KBM-7 (cell line): ENCODE data around the gene NGEF.

ENCODE experiments used
- DNase-seq: peaks from one replicate; pipeline ENCODE4 v3.0.0-alpha.2; 2015
- in situ Hi-C: fragments of 300-500 bp; cut with MboI; formaldehyde crosslinking; loops from 2 replicates; pipeline ENCODE4 v1.14.3; 2020; ENCODE audit warnings: low sequenced_read_pairs, low pct_unique_long_range_greater_than_20kb, mixed read lengths

NGEF gene

GRCh38 chr2:232836934-232837333 lies 176.1 kb downstream of the NGEF start:
- in situ Hi-C loops: no loop called here
- DNase-seq: no peak

- in situ Hi-C loops: no loop called here
- no peak for DNase-seq
These were observed 177.3 kb downstream of the NGEF start for GRCh38 chr2:232835687-232836208.

DNA sequence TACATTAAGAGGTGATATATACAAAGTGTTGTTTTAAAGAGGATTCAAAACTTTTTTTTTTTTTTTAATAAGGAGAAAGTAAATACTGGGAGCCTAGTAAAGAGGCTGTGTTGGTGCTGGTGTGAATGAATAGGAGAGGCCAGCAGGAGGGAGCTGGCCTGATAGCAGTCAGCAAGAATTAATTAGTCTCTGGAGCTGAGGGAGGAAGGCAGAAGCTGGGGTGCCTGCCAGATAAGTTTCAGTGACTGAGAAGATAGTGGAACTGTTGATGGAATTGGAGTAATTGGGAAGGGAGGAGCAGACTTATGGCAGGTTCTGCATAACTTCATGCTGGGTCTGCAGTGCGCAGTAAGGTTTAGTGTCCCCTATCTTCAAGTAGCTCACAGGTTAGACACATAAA lies 179.2 kb downstream of the NGEF start:
- DNase-seq: no peak
- in situ Hi-C loops: no loop called here

DNA sequence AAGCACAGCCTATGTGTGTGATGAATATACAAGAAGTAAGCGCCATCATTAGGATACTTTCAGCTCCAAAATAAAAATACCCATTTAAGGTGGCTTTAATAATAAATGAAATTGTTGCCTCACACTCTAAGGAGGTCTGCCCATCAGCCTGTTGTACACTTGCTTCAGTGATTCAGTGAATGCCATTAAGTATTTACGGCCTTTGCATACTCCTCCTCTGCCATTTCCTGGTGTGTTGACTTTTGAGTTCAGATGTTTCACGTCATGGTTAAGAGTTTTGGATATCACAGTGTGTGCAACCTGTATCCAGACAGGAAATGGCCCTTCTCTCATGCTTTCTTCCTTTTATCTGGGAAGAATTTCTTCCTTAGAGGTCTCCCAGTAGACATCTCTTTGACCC lies 181.6 kb downstream of the NGEF start:
- DNase-seq: no peak
- in situ Hi-C loops: no loop called here

- no peak for DNase-seq
- in situ Hi-C loops: no loop called here
These were observed 183.1 kb downstream of the NGEF start for GRCh38 chr2:232829988-232830387.
